Measurements from ENCODE around the gene PRRG4. TPM values are rescaled to one million over a fixed set of nuclear protein-coding genes. Genes with fewer than 3 reads are reported as not detected.

The PRRG4 gene
- total and polyA plus RNA-seq, 2 of the 4 experiments (the other 2 are of a cell fraction): not detected

GRCh38 chr11:32902089-32902665 is 72.5 kb downstream of the PRRG4 start:
- H3K14ac ChIP-seq (replicated peaks; ENCODE audit: low read depth, low read length): no peak overlapping the region
- in situ Hi-C loops (cut with MboI; ENCODE audit: low sequenced_read_pairs): no loop called here
- H3K27ac ChIP-seq (ENCODE audit: insufficient read depth, low read length): no peak overlapping the region
- dilution Hi-C loops (cut with HindIII; ENCODE audit: low sequenced_read_pairs, unreplicated experiment): no loop called here
- H4K8ac ChIP-seq (ENCODE audit: low read depth in 2 of 2, low read length in 2 of 2): no peak overlapping the region
- peaks cover 2% of the 10 kb centered on the region; the same call in 1 of the 2 replicates for H3K36me3 ChIP-seq (ENCODE audit: control insufficient read depth, insufficient read depth, low read length)
- H2BK20ac ChIP-seq (ENCODE audit: low read depth, low read length): no peak overlapping the region
- H3K79me1 ChIP-seq (ENCODE audit: low read depth in 1 of 2, low read length in 2 of 2): peaks cover 43 to 78% of the 10 kb centered on the region in 2 experiments
- no TSS peak for BruUV-seq (replicated peaks)
- POLR2A ChIA-PET (ENCODE audit: unreplicated experiment): no interaction called here
- CTCF ChIA-PET: interaction anchor here (1.0 kb wide), 2 partner anchors 9 to 21 kb away, joined by 3 read pairs; no protein-coding TSS in a partner anchor
- peaks cover 3% of the 10 kb centered on the region for H3K4me1 ChIP-seq (ENCODE audit: control insufficient read depth, insufficient read depth, low read length)
- H2AFZ ChIP-seq (replicated peaks; ENCODE audit: low read length, poor library complexity): no peak overlapping the region
- TF ChIP-seq RFX5 (IDR thresholded peaks at IDR 0.05; ENCODE audit: low read depth, low read length): no peak
- TF ChIP-seq CEBPB (IDR thresholded peaks at IDR 0.05; ENCODE audit: low read depth, low read length): no peak
- no peak for TF ChIP-seq RCOR1 (IDR thresholded peaks at IDR 0.05; ENCODE audit: insufficient replicate concordance, low read length)
- H3K9ac ChIP-seq (ENCODE audit: low read depth, low read length): no peak overlapping the region
- H2BK15ac ChIP-seq (ENCODE audit: low read depth, low read length): no peak overlapping the region
- ATAC-seq (ENCODE audit: low read depth): no peak
- no peaks in the 10 kb centered on the region for H3K9me3 ChIP-seq (ENCODE audit: control insufficient read depth, insufficient read depth, low read length)
- H3K56ac ChIP-seq (ENCODE audit: extremely low read depth, insufficient read depth, low read length): no peak overlapping the region
- H2BK120ac ChIP-seq (ENCODE audit: low read depth, low read length): no peak overlapping the region
- H3K18ac ChIP-seq (ENCODE audit: low read depth, low read length): no peak overlapping the region
- no peak overlapping the region for H4K5ac ChIP-seq (ENCODE audit: low read depth, low read length)
- H2AK5ac ChIP-seq (ENCODE audit: low read depth, low read length): no peak overlapping the region
- H3K27me3 ChIP-seq (ENCODE audit: control insufficient read depth, insufficient read depth, low read length): no peaks in the 10 kb centered on the region
- no peak for DNase-seq
- no peak overlapping the region for H2BK5ac ChIP-seq (ENCODE audit: low read depth, low read length, poor library complexity, severe bottlenecking)
- no peak overlapping the region for H2AK9ac ChIP-seq (replicated peaks; ENCODE audit: low read depth, low read length, poor library complexity)
- intact Hi-C loops (cut with micrococcal nuclease): no loop called here
- no peak overlapping the region for H3K4me2 ChIP-seq (ENCODE audit: low read depth, low read length)
- H3K9me1 ChIP-seq (ENCODE audit: insufficient read depth, low read length): peaks cover 16% of the 10 kb centered on the region
- peaks cover 41% of the 10 kb centered on the region for H4K20me1 ChIP-seq (ENCODE audit: insufficient read depth, low read length)
- no peak overlapping the region for H3K23ac ChIP-seq (ENCODE audit: low read depth, low read length)
- WGBS, 2 experiments (ENCODE audit: extremely low coverage in 2 of 2, insufficient read length in 1 of 2): no CpG with 5 or more reads among the region's 4 CpGs
- no peak overlapping the region for H4K91ac ChIP-seq (ENCODE audit: insufficient read depth, low read depth, low read length)
- no peak overlapping the region for H3K4me3 ChIP-seq (ENCODE audit: insufficient read depth, low read depth, low read length)
- H3K4ac ChIP-seq (ENCODE audit: low read depth, low read length): no peak overlapping the region

All from IMR-90 (cell line).